ENCODE results near the gene ZNF100. TPM values are rescaled to one million over a fixed set of nuclear protein-coding genes. Genes with fewer than 3 reads are reported as not detected.
"Not testable (repeated sequence)": the region's sequence is repeated elsewhere in the genome, so short reads cannot be mapped to it uniquely, and the experiment has no call there.

Gene ZNF100
- total RNA-seq, 1 experiment from 2014 or later, result 8.5 TPM

GRCh38 chr19:21726942-21727747, 40.2 kb downstream of the ZNF100 start:
- H3K9me2 ChIP-seq (ENCODE audit: insufficient read depth); H4K20me1 ChIP-seq (ENCODE audit: insufficient read depth); POLR2A ChIA-PET; H3K27me3 ChIP-seq (ENCODE audit: insufficient read depth, low read length); CTCF ChIA-PET; H2AFZ ChIP-seq (ENCODE audit: low read depth, low read length, poor library complexity, severe bottlenecking); BruUV-seq (replicated peaks); DNase-seq (ENCODE audit: low read depth, low spot score); RAD21 ChIA-PET (ENCODE audit: low non-redundant PET in 1 of 2, low total read pairs in 2 of 2, uncharacterized antibody in 2 of 2, unreplicated experiment in 2 of 2); H3K79me2 ChIP-seq (ENCODE audit: insufficient read depth, low read length); intact Hi-C loops (cut with micrococcal nuclease); H3K4me3 ChIP-seq (replicated peaks in 1 of 2; ENCODE audit: low read depth in 1 of 2, low read length in 2 of 2): not testable (repeated sequence)
- Histone ChIP-seq H3K9me3 (ENCODE audit: control insufficient read depth in 1 of 2, insufficient read depth in 1 of 2, low read depth in 1 of 2, low read length in 2 of 2) (peaks cover 13 to 14% of the 10 kb centered on the region in 2 experiments; a peak in 3 of 4 replicates), H3K4me2 (ENCODE audit: low read length) (peak overlapping the region; percentile 27), H3K9ac (ENCODE audit: low read length) (peak overlapping the region; percentile 21; the same call in 1 of the 2 replicates), H3K27ac (ENCODE audit: low read depth, low read length) (peak overlapping the region; percentile 46; the same call in 1 of the 2 replicates), H3K4me1 (ENCODE audit: control insufficient read depth in 1 of 2, insufficient read depth in 2 of 2, low read length in 2 of 2) (peaks cover 0 to 25% of the 10 kb centered on the region in 2 experiments; a peak in 2 of 4 replicates), H3K36me3 (ENCODE audit: control insufficient read depth in 1 of 2, insufficient read depth in 2 of 2, low read length in 2 of 2) (peaks cover 3 to 21% of the 10 kb centered on the region in 2 experiments; a peak in 1 of 4 replicates)
- TF ChIP-seq ZNF274 (IDR thresholded peaks at IDR 0.05; ENCODE audit: low read depth, low read length), result peak; percentile 69
- ATAC-seq, result peak; percentile 50; the same call in 1 of the 2 replicates

- RAD21 ChIA-PET (ENCODE audit: low non-redundant PET in 1 of 2, low total read pairs in 2 of 2, uncharacterized antibody in 2 of 2, unreplicated experiment in 2 of 2), result no interaction called here
- no TSS peak for BruUV-seq (replicated peaks)
- Histone ChIP-seq H3K4me3 (replicated peaks in 1 of 2; ENCODE audit: low read depth in 1 of 2, low read length in 2 of 2) (no peak overlapping the region), H3K4me1 (ENCODE audit: control insufficient read depth in 1 of 2, insufficient read depth in 2 of 2, low read length in 2 of 2) (no peaks in the 10 kb centered on the region), H3K27me3 (ENCODE audit: insufficient read depth, low read length) (no peaks in the 10 kb centered on the region), H3K9me2 (ENCODE audit: insufficient read depth) (no peaks in the 10 kb centered on the region), H3K4me2 (ENCODE audit: low read length) (no peak overlapping the region), H3K36me3 (ENCODE audit: control insufficient read depth in 1 of 2, insufficient read depth in 2 of 2, low read length in 2 of 2) (no peaks in the 10 kb centered on the region), H2AFZ (ENCODE audit: low read depth, low read length, poor library complexity, severe bottlenecking) (no peak overlapping the region), H3K9me3 (ENCODE audit: control insufficient read depth in 1 of 2, insufficient read depth in 1 of 2, low read depth in 1 of 2, low read length in 2 of 2) (peaks cover 0 to 8% of the 10 kb centered on the region in 2 experiments; a peak in 1 of 4 replicates), H3K79me2 (ENCODE audit: insufficient read depth, low read length) (no peaks in the 10 kb centered on the region), H3K9ac (ENCODE audit: low read length) (no peak overlapping the region), H4K20me1 (ENCODE audit: insufficient read depth) (no peaks in the 10 kb centered on the region), H3K27ac (ENCODE audit: low read depth, low read length) (no peak overlapping the region)
- intact Hi-C loops (cut with micrococcal nuclease), result no loop called here
- CTCF ChIA-PET, result no interaction called here
- ATAC-seq, result no peak
- DNase-seq (ENCODE audit: low read depth, low spot score), result no peak
- TF ChIP-seq ATF3 (IDR thresholded peaks at IDR 0.05) (no peak), ZNF274 (IDR thresholded peaks at IDR 0.05; ENCODE audit: low read depth, low read length) (no peak), SP1 (IDR thresholded peaks at IDR 0.05; ENCODE audit: low read depth) (no peak), SRF (IDR thresholded peaks at IDR 0.05; ENCODE audit: low read depth) (no peak), ZBTB33 (IDR thresholded peaks at IDR 0.05; ENCODE audit: extremely low read depth, insufficient replicate concordance, low read length) (no peak), YY1 (IDR thresholded peaks at IDR 0.05; ENCODE audit: extremely low read depth, insufficient replicate concordance, low read depth, low read length) (no peak), ZFX (IDR thresholded peaks at IDR 0.05) (no peak)
- POLR2A ChIA-PET, result no interaction called here
These were observed 53.6 kb downstream of the ZNF100 start for GRCh38 chr19:21713761-21714160.

Measured in HCT116 (cell line).